ENCODE data around the gene MYO7A. TPM values are rescaled to one million over a fixed set of nuclear protein-coding genes. Genes with fewer than 3 reads are reported as not detected.

MYO7A gene
- total RNA-seq, 4 donors from 2014 or later: 3.8 to 8.7 (median 5.7) TPM

DNA sequence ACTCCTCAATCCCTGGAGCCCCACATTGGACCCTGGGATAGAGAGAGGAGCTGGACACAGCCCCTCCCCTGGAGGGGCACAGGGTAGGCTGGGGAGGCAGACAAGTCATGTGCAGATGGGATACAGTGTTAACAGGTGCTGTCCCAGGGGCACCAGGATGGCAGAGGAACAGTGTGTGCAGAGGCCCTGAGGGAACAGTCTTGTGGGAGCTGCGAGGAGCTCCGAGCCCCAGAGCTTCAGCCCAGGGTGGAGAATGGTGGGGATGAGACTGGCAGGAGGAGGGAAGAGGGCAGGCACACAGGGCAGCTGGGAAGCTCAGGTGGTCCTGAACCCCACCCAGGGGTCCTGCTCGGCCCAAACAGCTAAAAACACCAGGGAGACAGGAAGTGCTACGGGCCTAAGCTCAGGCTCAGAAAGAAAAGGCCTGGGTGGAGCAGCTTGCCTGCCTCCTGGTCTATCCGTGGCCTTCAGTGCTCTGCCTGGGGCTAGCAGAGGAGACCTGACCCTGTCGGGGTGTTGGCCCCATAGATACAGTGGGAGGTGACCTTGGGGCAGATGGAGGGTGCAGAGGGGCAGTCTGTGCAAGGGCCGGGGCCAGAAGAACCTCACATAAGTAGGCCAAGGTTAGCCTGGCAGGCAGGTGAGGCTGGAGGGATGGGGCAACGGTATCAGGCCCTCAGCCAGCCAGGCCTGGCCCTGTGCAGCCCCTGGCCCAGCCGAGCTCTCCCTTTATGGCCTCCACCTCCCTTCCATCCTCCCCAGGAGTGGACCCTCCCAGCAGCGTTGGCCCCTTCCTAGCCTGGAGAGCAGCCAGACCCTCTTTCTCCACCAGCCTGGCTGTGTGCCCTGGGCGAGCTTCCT, 45.8 kb upstream of the MYO7A start:
- H3K36me3 ChIP-seq: no peaks in the 10 kb centered on the region
- H3K27me3 ChIP-seq: no peaks in the 10 kb centered on the region
- no peak for TF ChIP-seq POLR2A (IDR thresholded peaks at IDR 0.05)
- TF ChIP-seq, protein P1, sequence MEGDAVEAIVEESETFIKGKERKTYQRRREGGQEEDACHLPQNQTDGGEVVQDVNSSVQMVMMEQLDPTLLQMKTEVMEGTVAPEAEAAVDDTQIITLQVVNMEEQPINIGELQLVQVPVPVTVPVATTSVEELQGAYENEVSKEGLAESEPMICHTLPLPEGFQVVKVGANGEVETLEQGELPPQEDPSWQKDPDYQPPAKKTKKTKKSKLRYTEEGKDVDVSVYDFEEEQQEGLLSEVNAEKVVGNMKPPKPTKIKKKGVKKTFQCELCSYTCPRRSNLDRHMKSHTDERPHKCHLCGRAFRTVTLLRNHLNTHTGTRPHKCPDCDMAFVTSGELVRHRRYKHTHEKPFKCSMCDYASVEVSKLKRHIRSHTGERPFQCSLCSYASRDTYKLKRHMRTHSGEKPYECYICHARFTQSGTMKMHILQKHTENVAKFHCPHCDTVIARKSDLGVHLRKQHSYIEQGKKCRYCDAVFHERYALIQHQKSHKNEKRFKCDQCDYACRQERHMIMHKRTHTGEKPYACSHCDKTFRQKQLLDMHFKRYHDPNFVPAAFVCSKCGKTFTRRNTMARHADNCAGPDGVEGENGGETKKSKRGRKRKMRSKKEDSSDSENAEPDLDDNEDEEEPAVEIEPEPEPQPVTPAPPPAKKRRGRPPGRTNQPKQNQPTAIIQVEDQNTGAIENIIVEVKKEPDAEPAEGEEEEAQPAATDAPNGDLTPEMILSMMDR (IDR thresholded peaks at IDR 0.05): no peak
- H3K27ac ChIP-seq: peak overlapping the region in 2 of 3 donors; percentile 33 to 47
- H3K4me3 ChIP-seq (replicated peaks in 1 of 3): no peak overlapping the region
- WGBS, 2 donors: 75 to 86% methylated on average over 9 to 11 of the region's 11 CpGs
- peaks cover 5 to 10% of the 10 kb centered on the region in 2 donors for H3K4me1 ChIP-seq
- no peaks in the 10 kb centered on the region for H3K9me3 ChIP-seq
- intact Hi-C loops (cut with DNase I): no loop called here
- DNase-seq: no peak

DNA sequence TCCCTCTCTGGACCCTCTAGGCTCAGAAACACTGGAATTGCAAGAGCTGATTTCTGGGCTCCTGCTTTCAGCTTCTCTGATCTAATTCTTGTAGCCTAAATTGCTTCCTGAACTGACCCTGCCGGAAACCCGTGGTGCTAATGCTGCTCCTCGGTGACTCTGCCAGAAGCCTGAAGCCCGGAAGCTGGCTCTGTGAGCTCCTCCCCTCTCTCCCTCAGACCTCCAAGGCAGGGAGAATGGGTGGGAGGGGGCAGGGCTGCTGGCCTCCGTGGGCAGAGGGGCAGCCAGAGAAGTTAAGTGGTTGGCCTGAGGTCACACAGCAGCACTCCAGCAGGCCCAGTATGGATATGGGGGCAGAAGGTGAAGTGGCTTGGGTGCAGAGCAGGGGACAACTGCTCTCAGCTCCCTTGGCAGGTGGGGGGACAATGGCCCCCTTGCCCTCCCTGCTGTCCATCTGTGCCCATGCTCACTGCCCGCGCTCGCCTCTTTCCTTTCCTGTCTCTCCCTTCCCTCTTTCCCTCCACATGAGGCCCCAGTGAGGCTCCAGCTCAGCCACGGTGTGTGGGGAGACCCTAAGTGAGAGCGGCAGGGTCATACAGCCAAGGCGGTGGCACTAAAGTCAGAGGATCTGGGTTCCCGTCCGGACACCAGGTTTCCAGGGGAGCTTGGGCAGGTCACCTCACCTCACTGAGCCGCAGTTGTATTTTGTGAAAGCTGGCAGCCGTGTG, 45.0 kb upstream of the MYO7A start:
- Histone ChIP-seq H3K27ac (peak overlapping the region in 2 of 3 donors; percentile 33 to 47), H3K4me1 (peaks cover 5 to 10% of the 10 kb centered on the region in 2 donors), H3K9me3 (no peaks in the 10 kb centered on the region), H3K36me3 (no peaks in the 10 kb centered on the region), H3K27me3 (no peaks in the 10 kb centered on the region), H3K4me3 (replicated peaks in 1 of 3) (no peak overlapping the region)
- peak in 1 of 2 donors; percentile 13 for DNase-seq
- intact Hi-C loops (cut with DNase I): no loop called here
- TF ChIP-seq, protein P1 (IDR thresholded peaks at IDR 0.05): no peak
- no peak for TF ChIP-seq POLR2A (IDR thresholded peaks at IDR 0.05)
- WGBS, 2 donors: 80 to 83% methylated on average over 15 of the region's 15 CpGs

DNA sequence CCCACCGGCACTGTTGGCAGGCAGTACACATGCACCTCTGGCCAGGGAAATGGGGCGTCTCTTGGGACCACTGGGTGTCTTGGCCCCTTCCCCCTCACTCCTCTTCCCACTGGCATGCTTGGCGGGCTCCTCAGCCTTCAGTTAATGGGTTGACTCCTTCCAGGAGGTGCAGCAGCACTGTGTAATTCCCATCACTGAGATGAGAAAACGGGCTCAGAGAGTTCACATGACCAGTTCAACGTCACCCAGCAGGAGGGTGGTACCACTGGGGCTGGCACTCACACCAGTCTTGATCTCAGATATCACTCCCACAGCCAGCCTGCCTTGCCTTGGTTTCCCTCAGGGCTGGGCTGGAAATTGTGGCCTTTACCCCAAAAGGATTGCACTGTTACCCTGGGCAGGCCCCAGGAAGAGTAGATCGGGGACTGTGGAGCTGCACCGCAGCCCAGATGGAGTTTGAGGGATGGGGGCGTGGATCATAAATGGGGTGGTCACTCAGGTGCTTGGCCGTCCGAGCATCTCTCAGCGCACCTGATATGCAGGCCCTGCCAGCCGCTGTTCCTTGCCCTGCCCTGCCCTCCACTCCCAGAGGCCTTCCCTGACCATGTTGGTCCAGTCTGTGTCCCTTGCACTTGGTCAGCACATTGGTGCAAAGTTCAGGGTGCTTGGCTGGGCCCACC, 44.3 kb upstream of the MYO7A start:
- H3K36me3 ChIP-seq: no peaks in the 10 kb centered on the region
- no peak overlapping the region for H3K27ac ChIP-seq
- TF ChIP-seq, protein P1 (IDR thresholded peaks at IDR 0.05): no peak
- TF ChIP-seq POLR2A (IDR thresholded peaks at IDR 0.05): no peak
- peaks cover 5 to 10% of the 10 kb centered on the region in 2 donors for H3K4me1 ChIP-seq
- no peak overlapping the region for H3K4me3 ChIP-seq (replicated peaks in 1 of 3)
- no peak for DNase-seq
- 91 to 92% methylated on average over 8 to 9 of the region's 12 CpGs for WGBS, 2 donors
- intact Hi-C loops (cut with DNase I): no loop called here
- no peaks in the 10 kb centered on the region for H3K9me3 ChIP-seq
- no peaks in the 10 kb centered on the region for H3K27me3 ChIP-seq

DNA sequence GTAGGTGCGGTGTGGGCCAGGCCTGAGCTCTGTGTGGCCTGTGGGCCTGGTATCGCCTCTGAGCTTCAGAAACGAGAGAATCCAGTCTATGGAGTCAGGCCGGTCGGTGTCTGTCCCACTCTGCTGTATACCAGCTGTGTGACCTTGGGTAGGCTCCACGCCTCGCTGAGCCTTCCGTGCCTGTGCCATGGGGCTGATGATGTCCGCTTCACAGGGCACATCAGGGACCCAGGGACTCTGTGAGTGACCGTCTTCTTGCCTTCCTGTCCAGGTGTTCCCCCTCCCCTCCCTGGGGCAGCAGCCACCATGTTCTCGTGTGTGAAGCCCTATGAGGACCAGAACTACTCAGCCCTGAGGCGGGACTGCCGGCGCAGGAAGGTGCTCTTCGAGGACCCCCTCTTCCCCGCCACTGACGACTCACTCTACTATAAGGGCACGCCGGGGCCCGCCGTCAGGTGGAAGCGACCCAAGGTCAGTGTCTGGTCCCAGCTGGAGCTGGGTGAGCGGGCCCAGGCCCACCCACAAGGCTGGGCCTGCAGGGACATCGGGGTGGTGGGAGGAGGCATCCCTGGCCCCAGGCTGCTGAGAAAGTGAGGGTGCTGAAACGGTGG, 43.4 kb upstream of the MYO7A start:
- Histone ChIP-seq H3K36me3 (no peaks in the 10 kb centered on the region), H3K27ac (no peak overlapping the region), H3K27me3 (no peaks in the 10 kb centered on the region), H3K4me1 (peaks cover 5 to 10% of the 10 kb centered on the region in 2 donors), H3K9me3 (no peaks in the 10 kb centered on the region), H3K4me3 (replicated peaks in 1 of 3) (no peak overlapping the region)
- DNase-seq: no peak
- TF ChIP-seq POLR2A (IDR thresholded peaks at IDR 0.05): no peak
- TF ChIP-seq, protein P1 (IDR thresholded peaks at IDR 0.05): no peak
- intact Hi-C loops (cut with DNase I): no loop called here
- 90 to 92% methylated on average over 15 to 20 of the region's 25 CpGs for WGBS, 2 donors

Measured in thyroid gland (tissue), 4 donors.